ENCODE data around the gene PBX4.

The PBX4 gene

GRCh38 chr19:19531951-19532805 lies 86.3 kb downstream of the PBX4 start (continued):
- TF ChIP-seq ZNF747 (tag by site-specific recombination; IDR thresholded peaks at IDR 0.05) (no peak), ZNF488 (tag by site-specific recombination; IDR thresholded peaks at IDR 0.05) (no peak), ZNF707 (tag by site-specific recombination; IDR thresholded peaks at IDR 0.05) (no peak), CTCF (tag by site-specific recombination; IDR thresholded peaks at IDR 0.05) (peak; percentile 91), ZNF311 (tag by site-specific recombination; IDR thresholded peaks at IDR 0.05; ENCODE audit: borderline replicate concordance) (no peak), ZNF426 (tag by site-specific recombination; IDR thresholded peaks at IDR 0.05) (no peak), OVOL3 (tag by site-specific recombination; IDR thresholded peaks at IDR 0.05) (no peak), ZNF2 (tag by site-specific recombination; IDR thresholded peaks at IDR 0.05) (no peak), ZNF843 (tag by site-specific recombination; IDR thresholded peaks at IDR 0.05) (no peak), ZNF423 (tag by site-specific recombination; IDR thresholded peaks at IDR 0.05) (no peak), ZNF660 (tag by site-specific recombination; IDR thresholded peaks at IDR 0.05) (0 out of 2 replicates have a peak, but pooled peaks have one; percentile 37), SCRT2 (tag by site-specific recombination; IDR thresholded peaks at IDR 0.05) (no peak), ZSCAN30 (tag by site-specific recombination; IDR thresholded peaks at IDR 0.05) (peak; percentile 50; the same call in 1 of the 2 replicates), ZNF341 (tag by site-specific recombination; IDR thresholded peaks at IDR 0.05; ENCODE audit: low read depth) (no peak), HOXD13 (CRISPR knock-in tag; IDR thresholded peaks at IDR 0.05; ENCODE audit: borderline replicate concordance) (no peak), ZEB2 (tag by site-specific recombination; IDR thresholded peaks at IDR 0.05) (no peak), PRDM6 (tag by site-specific recombination; IDR thresholded peaks at IDR 0.05) (no peak), ZNF146 (tag by site-specific recombination; IDR thresholded peaks at IDR 0.05) (no peak), ZNF10 (tag by site-specific recombination; IDR thresholded peaks at IDR 0.05) (no peak), ZNF121 (tag by site-specific recombination; IDR thresholded peaks at IDR 0.05) (no peak), ZNF404 (tag by site-specific recombination; IDR thresholded peaks at IDR 0.05) (no peak), ATF2 (tag by site-specific recombination; IDR thresholded peaks at IDR 0.05; ENCODE audit: low read depth) (no peak), ZNF610 (tag by site-specific recombination; IDR thresholded peaks at IDR 0.05; ENCODE audit: borderline replicate concordance) (no peak), KLF16 (tag by site-specific recombination; IDR thresholded peaks at IDR 0.05) (no peak), REST (tag by site-specific recombination; IDR thresholded peaks at IDR 0.05) (no peak), ZNF433 (tag by site-specific recombination; IDR thresholded peaks at IDR 0.05; ENCODE audit: low read depth) (no peak), ZNF585B (tag by site-specific recombination; IDR thresholded peaks at IDR 0.05) (no peak), ZXDB (tag by site-specific recombination; IDR thresholded peaks at IDR 0.05) (no peak), ZSCAN18 (tag by site-specific recombination; IDR thresholded peaks at IDR 0.05) (no peak), ZIC2 (tag by site-specific recombination; IDR thresholded peaks at IDR 0.05) (no peak)
